Activated naive CD8-positive, alpha-beta T cell treated with anti-CD3 and anti-CD28 coated beads for 36 hours (primary cell): Measurements from ENCODE around the gene PHETA1. TPM values are rescaled to one million over a fixed set of nuclear protein-coding genes. Genes with fewer than 3 reads are reported as not detected.
"Not testable (repeated sequence)": the region's sequence is repeated elsewhere in the genome, so short reads cannot be mapped to it uniquely, and the experiment has no call there.

Experiments used
- DNase-seq: peaks from one replicate; pipeline ENCODE4 v3.0.0; 2021
- H3K27ac Mint-ChIP-seq: one replicate; pipeline ENCODE4 v1.8.0; 2022; ENCODE audit warnings: mild to moderate bottlenecking, moderate library complexity, mixed read lengths
- H3K27me3 Mint-ChIP-seq: one replicate; pipeline ENCODE4 v1.8.0; 2022; ENCODE audit warnings: mild to moderate bottlenecking, mixed read lengths
- H3K36me3 Mint-ChIP-seq: one replicate; pipeline ENCODE4 v1.8.0; 2021; ENCODE audit warnings: mild to moderate bottlenecking, mixed read lengths
- H3K4me1 Mint-ChIP-seq: one replicate; pipeline ENCODE4 v1.8.0; 2021; ENCODE audit warnings: mixed read lengths
- H3K4me3 Mint-ChIP-seq: one replicate; pipeline ENCODE4 v1.8.0; 2022; ENCODE audit warnings: mild to moderate bottlenecking, moderate library complexity, mixed read lengths
- H3K9me3 Mint-ChIP-seq: one replicate; pipeline ENCODE4 v1.8.0; 2022; ENCODE audit warnings: mixed read lengths
- total RNA-seq, 2 experiments: library from RNA; stranded (reverse); gene quantifications; one replicate each; pipeline ENCODE4 v1.2.3, GENCODE V29; 2021

The PHETA1 gene
- total RNA-seq, 2 experiments from 2014 or later = 2.0 to 2.4 TPM

DNA sequence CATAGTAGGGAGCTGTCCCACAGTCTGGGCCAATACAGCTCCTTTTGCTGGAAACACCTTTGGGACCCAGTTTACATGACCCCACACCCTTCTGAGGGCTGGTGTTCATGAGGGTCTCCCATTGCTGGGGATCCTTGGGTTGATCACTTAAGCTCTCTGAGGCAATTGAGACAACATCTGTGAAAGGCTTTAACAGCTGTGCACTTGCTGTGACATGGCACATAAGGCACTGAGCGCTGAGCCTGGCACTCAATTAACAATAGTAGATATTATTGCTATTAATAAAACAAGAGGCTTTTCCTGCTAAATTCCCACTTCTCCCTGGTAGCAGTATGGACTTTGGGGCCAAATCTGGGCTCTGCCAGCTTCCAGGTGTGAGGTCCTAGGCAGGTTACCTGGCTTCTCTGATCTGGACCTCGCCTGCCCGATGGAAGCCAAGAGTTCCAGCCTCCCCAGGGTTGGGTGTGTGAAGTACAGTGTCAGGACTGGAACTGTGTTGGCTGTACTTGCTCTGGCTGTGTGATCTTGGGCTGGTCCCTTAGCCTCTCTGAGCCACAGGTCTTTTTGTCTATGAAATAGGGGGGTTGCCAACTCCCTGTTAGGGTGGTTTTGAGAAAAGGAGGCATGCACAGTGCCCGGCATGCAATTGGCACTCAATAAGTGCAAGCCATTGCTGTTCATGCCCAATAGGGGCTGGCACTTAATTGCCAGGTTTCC lies 39.9 kb upstream of the PHETA1 start:
- H3K27me3 Mint-ChIP-seq = no peaks in the 10 kb centered on the region
- DNase-seq = no peak
- H3K36me3 Mint-ChIP-seq = peaks cover 49% of the 10 kb centered on the region
- H3K4me3 Mint-ChIP-seq = peak overlapping the region; percentile 97
- peaks cover 64% of the 10 kb centered on the region for H3K4me1 Mint-ChIP-seq
- peak overlapping the region; percentile 69 for H3K27ac Mint-ChIP-seq
- H3K9me3 Mint-ChIP-seq = no peaks in the 10 kb centered on the region

- peaks cover 64% of the 10 kb centered on the region for H3K4me1 Mint-ChIP-seq
- DNase-seq = no peak
- H3K27me3 Mint-ChIP-seq = no peaks in the 10 kb centered on the region
- no peaks in the 10 kb centered on the region for H3K9me3 Mint-ChIP-seq
- H3K4me3 Mint-ChIP-seq = peak overlapping the region; percentile 97
- H3K36me3 Mint-ChIP-seq = peaks cover 41% of the 10 kb centered on the region
- peak overlapping the region; percentile 93 for H3K27ac Mint-ChIP-seq
Observed at GRCh38 chr12:111408116-111408440, 39.2 kb upstream of the PHETA1 start.

- Mint-ChIP-seq H3K36me3 (peaks cover 38% of the 10 kb centered on the region), H3K9me3 (no peaks in the 10 kb centered on the region), H3K27ac (peak overlapping the region; percentile 93), H3K4me3 (peak overlapping the region; percentile 97), H3K27me3 (no peaks in the 10 kb centered on the region), H3K4me1 (peaks cover 64% of the 10 kb centered on the region)
- no peak for DNase-seq
Observed at GRCh38 chr12:111407377-111408115, 38.7 kb upstream of the PHETA1 start.

GRCh38 chr12:111406474-111407376 lies 37.8 kb upstream of the PHETA1 start:
- Mint-ChIP-seq H3K36me3 (peaks cover 32% of the 10 kb centered on the region), H3K4me1 (peaks cover 55% of the 10 kb centered on the region), H3K27me3 (no peaks in the 10 kb centered on the region), H3K9me3 (no peaks in the 10 kb centered on the region), H3K4me3 (peak overlapping the region; percentile 97), H3K27ac (peak overlapping the region; percentile 93)
- DNase-seq = peak; percentile 74

GRCh38 chr12:111405859-111406473 lies 37.1 kb upstream of the PHETA1 start, which contains the start of gene SH2B3:
TSS of gene SH2B3 (plus strand) at chr12:111405923. CDS start at chr12:111418146, 12,223 bp downstream.
- DNase-seq = peak; percentile 85
- peak within 1 kb of the TSS; percentile 97 for H3K4me3 Mint-ChIP-seq
- no peaks in the 10 kb centered on the region for H3K9me3 Mint-ChIP-seq
- H3K4me1 Mint-ChIP-seq = peaks cover 51% of the 10 kb centered on the region
- peaks cover 32% of the 10 kb centered on the region for H3K36me3 Mint-ChIP-seq
- H3K27me3 Mint-ChIP-seq = no peaks in the 10 kb centered on the region
- peak within 1 kb of the TSS; percentile 99 for H3K27ac Mint-ChIP-seq

DNA sequence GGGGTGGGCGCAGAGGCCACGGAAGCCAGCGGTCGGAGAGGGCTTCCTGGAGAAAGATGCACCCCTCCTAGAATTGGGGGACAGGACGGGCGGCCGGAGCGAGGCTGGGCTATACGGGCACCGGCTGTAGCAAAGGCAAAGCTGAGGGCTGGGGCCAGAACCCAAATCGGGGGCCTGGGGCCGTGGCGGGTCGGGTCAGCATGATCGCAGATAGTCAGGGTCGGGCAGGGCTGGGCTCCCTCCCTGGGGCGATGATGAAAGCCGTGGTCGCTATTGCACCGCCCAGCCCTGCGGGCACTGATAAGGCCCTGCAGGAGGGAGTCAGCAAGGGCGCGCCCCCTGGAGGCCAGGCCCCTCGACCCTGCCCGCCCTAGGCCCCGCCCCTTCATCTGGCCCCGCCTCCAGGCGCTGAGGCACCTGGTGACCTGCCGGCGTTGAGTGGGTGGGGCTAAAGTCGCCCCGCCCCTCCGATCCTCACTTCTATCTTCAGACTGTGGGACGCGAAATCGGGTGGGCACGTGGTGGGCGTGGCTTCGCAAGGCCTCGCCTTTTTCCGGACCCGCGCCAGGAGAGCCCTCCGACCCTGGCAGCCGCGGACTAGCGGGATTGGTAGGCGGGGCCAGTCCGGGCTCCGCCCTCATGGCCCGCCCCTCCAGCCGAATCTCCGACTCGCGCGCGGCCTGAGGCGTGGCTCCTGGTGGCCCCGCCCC lies 36.4 kb upstream of the PHETA1 start:
- peak; percentile 99 for DNase-seq
- peak overlapping the region; percentile 84 for H3K4me3 Mint-ChIP-seq
- H3K9me3 Mint-ChIP-seq = no peaks in the 10 kb centered on the region
- peaks cover 50% of the 10 kb centered on the region for H3K4me1 Mint-ChIP-seq
- no peaks in the 10 kb centered on the region for H3K27me3 Mint-ChIP-seq
- peak overlapping the region; percentile 99 for H3K27ac Mint-ChIP-seq
- peaks cover 32% of the 10 kb centered on the region for H3K36me3 Mint-ChIP-seq

DNA sequence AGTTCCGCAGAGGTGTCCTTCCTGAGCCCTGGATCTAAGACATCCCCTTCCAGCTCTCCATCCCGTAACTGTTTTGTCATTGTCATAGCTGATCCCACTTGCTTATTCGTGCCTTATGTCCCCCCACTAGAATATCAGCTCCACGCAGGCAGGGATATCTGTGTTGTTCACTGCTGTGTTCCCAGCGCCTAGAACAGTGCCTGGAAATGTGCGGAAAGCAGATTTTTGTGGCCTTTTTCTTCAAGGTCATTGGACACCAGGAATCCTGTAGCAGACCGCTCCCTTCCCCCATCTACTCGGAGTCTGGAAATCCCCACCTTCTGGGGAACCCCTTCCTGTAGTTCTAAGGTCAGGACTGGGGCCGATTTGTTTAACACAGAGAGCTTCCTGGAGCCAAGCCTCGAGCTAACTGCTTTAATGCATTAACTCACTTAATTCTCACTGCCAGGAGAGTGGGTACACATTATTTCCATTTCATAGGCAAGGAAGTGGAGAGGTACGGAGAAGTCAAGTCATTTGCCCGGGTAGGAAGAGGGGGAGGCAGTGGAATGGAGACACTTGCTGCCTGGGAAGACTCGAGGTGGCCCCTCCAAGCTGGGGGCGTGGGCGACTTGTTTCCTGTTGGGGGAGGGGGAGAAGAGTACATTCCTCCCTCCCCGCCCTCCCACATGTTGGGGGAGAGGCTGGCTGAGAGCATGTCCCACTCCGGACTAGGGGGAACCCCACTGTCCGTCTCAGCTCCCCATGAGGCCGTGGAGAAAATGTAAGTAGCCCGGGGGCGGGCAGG lies 35.7 kb upstream of the PHETA1 start:
- peak; percentile 83 for DNase-seq
- Mint-ChIP-seq H3K4me3 (peak overlapping the region; percentile 84), H3K27ac (peak overlapping the region; percentile 99), H3K4me1 (peaks cover 47% of the 10 kb centered on the region), H3K27me3 (no peaks in the 10 kb centered on the region), H3K9me3 (peaks cover 6% of the 10 kb centered on the region), H3K36me3 (peaks cover 29% of the 10 kb centered on the region)

- Mint-ChIP-seq H3K36me3 (peaks cover 16% of the 10 kb centered on the region), H3K4me1 (peaks cover 47% of the 10 kb centered on the region)
- not testable (repeated sequence) for H3K27me3 Mint-ChIP-seq, H3K4me3 Mint-ChIP-seq, H3K9me3 Mint-ChIP-seq, H3K27ac Mint-ChIP-seq, DNase-seq
Observed at GRCh38 chr12:111402490-111402824, 33.6 kb upstream of the PHETA1 start.

- Mint-ChIP-seq H3K9me3 (peaks cover 9% of the 10 kb centered on the region), H3K4me3 (no peak overlapping the region), H3K4me1 (peaks cover 55% of the 10 kb centered on the region), H3K27ac (no peak overlapping the region), H3K36me3 (peaks cover 6% of the 10 kb centered on the region), H3K27me3 (no peaks in the 10 kb centered on the region)
- DNase-seq = no peak
Observed at GRCh38 chr12:111401167-111401605, 32.3 kb upstream of the PHETA1 start.

DNA sequence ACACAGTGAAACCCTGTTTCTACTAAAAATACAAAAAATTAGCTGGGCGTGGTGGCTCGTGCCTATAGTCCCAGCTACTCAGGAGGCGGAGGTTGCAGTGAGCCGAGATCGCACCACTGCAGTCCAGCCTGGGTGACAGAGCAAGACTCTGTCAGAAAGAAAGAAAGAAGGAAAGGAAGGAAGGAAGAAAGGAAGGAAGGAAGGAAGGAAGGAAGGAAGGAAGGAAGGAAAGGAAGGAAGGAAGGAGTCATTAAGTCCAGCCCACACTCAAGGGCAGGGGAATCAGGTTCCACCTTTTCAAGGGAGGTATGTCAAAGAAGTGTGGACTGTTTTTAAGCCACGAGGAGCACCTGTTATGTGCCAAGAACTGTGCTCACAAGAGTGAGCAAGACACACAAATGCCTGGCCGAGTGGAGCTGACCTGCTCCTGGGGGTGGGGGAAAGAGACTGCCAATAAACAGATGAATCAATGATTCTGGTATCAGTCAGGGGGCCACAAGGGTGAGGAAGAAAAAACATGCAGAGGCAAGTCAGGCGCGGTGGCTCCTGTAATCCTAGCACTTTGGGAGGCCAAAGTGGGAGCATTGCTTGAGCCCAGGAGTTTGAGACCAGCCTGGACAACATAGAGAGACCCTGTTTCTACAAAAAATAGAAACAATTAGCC lies 31.0 kb upstream of the PHETA1 start:
- Mint-ChIP-seq H3K4me1 (peaks cover 55% of the 10 kb centered on the region), H3K4me3 (peak overlapping the region; percentile 2), H3K27ac (peak overlapping the region; percentile 64)
- not testable (repeated sequence) for H3K9me3 Mint-ChIP-seq, H3K27me3 Mint-ChIP-seq, H3K36me3 Mint-ChIP-seq, DNase-seq

DNA sequence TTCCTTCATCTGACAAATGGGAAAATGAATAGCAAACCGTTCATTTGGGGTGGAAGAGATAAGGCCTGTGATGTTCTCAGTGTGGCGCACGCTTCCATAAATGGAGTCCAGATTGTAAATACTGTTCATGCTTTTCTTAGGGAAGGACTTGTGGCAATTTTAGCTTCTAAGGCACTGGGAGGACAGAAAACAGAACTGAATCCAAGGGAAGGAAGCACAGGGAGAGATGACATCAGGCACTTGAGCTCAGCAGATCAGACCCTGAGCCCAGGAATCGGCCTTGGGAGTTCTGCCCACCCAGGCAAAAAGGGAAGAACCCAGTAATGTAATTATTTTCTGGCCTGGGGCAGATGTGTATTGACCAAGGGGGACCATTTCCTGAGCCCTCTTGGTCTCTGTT lies 29.6 kb upstream of the PHETA1 start:
- H3K9me3 Mint-ChIP-seq = peaks cover 9% of the 10 kb centered on the region
- no peak overlapping the region for H3K27ac Mint-ChIP-seq
- no peaks in the 10 kb centered on the region for H3K27me3 Mint-ChIP-seq
- H3K4me1 Mint-ChIP-seq = peaks cover 41% of the 10 kb centered on the region
- H3K36me3 Mint-ChIP-seq = peaks cover 5% of the 10 kb centered on the region
- DNase-seq = no peak
- no peak overlapping the region for H3K4me3 Mint-ChIP-seq

DNA sequence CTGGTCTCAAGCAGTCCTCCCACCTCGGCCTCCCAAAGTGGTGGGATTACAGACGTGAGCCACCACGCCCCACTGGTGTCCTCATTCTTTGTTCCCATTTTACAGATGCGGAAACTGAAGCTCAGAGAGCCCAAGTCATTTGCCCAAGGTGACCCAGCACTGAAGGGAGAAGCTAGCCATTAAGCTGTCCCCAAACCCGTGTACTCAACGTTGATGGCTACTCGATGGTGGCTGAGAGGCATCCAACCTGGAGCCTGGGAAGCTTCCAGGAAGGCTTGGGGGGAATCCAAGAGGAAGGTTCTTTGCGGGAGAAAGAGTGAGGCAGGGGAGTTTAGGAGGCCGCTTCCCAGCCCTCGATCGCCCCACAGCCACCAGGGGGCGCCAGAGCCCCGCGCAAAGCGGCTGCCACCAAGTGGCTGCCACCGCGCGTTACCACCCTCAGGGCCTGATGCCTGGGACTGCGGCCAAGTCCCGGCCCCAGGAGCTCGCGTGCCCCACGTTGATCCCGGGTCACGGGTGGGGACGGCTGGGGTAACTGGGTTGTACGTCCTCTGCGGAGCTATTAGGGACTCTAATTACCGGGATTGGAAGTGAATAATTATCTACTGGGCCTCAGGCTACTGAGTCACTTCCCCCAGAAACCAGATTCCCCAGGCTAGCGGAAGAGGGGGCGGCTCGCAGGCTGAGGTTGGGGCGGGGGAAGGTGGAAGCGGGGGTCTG lies 28.0 kb upstream of the PHETA1 start:
- H3K27me3 Mint-ChIP-seq = no peaks in the 10 kb centered on the region
- DNase-seq = peak; percentile 89
- peaks cover 9% of the 10 kb centered on the region for H3K9me3 Mint-ChIP-seq
- peaks cover 5% of the 10 kb centered on the region for H3K36me3 Mint-ChIP-seq
- H3K27ac Mint-ChIP-seq = peak overlapping the region; percentile 89
- H3K4me1 Mint-ChIP-seq = peaks cover 32% of the 10 kb centered on the region
- H3K4me3 Mint-ChIP-seq = peak overlapping the region; percentile 75

GRCh38 chr12:111396271-111396670 lies 27.4 kb upstream of the PHETA1 start:
- H3K36me3 Mint-ChIP-seq, H3K9me3 Mint-ChIP-seq, H3K27ac Mint-ChIP-seq, DNase-seq, H3K27me3 Mint-ChIP-seq, H3K4me3 Mint-ChIP-seq: not testable (repeated sequence)
- H3K4me1 Mint-ChIP-seq = peaks cover 32% of the 10 kb centered on the region
